Spinal cord (tissue), 10 donors: ENCODE data around the gene TMEM223. TPM values are rescaled to one million over a fixed set of nuclear protein-coding genes. Genes with fewer than 3 reads are reported as not detected.
"Not testable (repeated sequence)": the region's sequence is repeated elsewhere in the genome, so short reads cannot be mapped to it uniquely, and the experiment has no call there.

Experiments
- DNase-seq, 6 donors: peaks; one replicate each; pipeline versions ENCODE4 v3.0.0 to v3.0.0-alpha.2; 2013 to 2015; ENCODE audit warnings: low spot score in 6 of 6, low read depth in 4 of 6
- H3K27ac ChIP-seq: one replicate; pipeline ENCODE4 v1.5.1; 2013; ENCODE audit warnings: low read depth, low read length, control low read depth
- H3K27me3 ChIP-seq: one replicate; pipeline ENCODE4 v1.6.1; 2013; ENCODE audit warnings: low read length; ENCODE audit not compliant: control insufficient read depth, insufficient read depth
- H3K36me3 ChIP-seq: one replicate; pipeline ENCODE4 v1.6.1; 2013; ENCODE audit warnings: low read length; ENCODE audit not compliant: control insufficient read depth, insufficient read depth
- H3K4me1 ChIP-seq: one replicate; pipeline ENCODE4 v1.6.1; 2013; ENCODE audit warnings: low read length; ENCODE audit not compliant: control insufficient read depth, insufficient read depth
- H3K4me3 ChIP-seq: one replicate; pipeline ENCODE4 v1.5.1; 2013; ENCODE audit warnings: low read depth, low read length, control low read depth
- H3K9me3 ChIP-seq: one replicate; pipeline ENCODE4 v1.6.1; 2013; ENCODE audit warnings: low read length; ENCODE audit not compliant: control insufficient read depth, insufficient read depth
- WGBS: methylation state at CpG from one replicate; pipeline ENCODE4 v1.1.5; 2013; ENCODE audit warnings: missing lambda C conversion rate; ENCODE audit not compliant: insufficient coverage; 5-methylcytosine and 5-hydroxymethylcytosine counted together
- polyA plus RNA-seq, 2 donors: library from polyadenylated mRNA; unstranded; fragments of 120-200 nt; gene quantifications; one replicate each; pipeline ENCODE4 v1.2.1, GENCODE V29; 2013; ENCODE audit not compliant: insufficient read length in 2 of 2
- total RNA-seq, 2 donors: library from RNA; depleted of rRNA in 1 of 2; stranded (reverse); fragments of 120-200 nt in 1 of 2; fragments of >200 nt in 1 of 2; gene quantifications; one replicate each; pipeline versions ENCODE4 v1.2.3 to v1.2.4, GENCODE V29; 2013 to 2014
- donor health status: healthy.

The TMEM223 gene
- total and polyA plus RNA-seq, 4 donors, result 12.3 to 25.5 (median 23.6) TPM

DNA sequence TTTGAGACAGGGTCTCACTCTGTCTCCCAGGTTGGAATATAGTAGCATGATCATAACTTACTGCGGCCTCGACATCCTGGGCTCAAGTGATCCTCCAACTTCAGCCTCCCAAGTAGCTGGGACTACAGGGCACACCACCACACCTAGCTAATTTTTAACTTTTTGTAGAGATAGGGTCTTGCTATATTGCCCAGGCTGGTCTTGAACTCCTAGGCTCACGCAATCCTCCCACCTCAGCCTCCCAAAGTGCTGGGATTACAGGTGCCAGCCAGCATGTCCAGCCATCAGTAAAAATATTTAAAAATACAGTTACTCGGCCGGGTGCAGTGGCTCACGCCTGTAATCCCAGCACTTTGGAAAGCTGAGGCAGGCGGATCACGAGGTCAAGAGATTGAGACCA is 36.3 kb upstream of the TMEM223 start:
- 98% methylated on average over 5 of the region's 8 CpGs for WGBS
- not testable (repeated sequence) for DNase-seq, H3K4me3 ChIP-seq, H3K9me3 ChIP-seq, H3K27ac ChIP-seq, H3K27me3 ChIP-seq
- peaks cover 18% of the 10 kb centered on the region for H3K4me1 ChIP-seq
- peaks cover 58% of the 10 kb centered on the region for H3K36me3 ChIP-seq

DNA sequence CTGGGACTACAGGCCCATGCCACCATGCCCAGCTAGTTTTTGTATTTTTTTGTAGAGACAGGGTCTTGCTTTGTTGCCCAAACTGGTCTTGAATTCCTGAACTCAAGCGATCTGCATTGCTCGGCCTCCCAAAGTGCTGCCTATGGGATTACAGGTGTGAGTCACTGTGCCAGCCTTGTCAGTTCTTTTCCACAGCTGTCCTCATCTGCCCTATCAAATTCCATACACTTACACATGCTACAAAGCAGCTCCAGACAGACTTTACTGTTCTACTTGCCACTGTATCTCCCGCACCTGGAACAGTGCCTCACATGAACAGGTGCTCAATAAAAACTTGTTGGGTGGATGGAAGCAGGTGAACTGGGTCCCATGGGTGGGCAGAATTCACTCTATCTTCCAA is 31.9 kb upstream of the TMEM223 start:
- H3K9me3 ChIP-seq, result no peaks in the 10 kb centered on the region
- H3K4me3 ChIP-seq, result no peak overlapping the region
- peaks cover 82% of the 10 kb centered on the region for H3K36me3 ChIP-seq
- DNase-seq, result no peak
- H3K27me3 ChIP-seq, result no peaks in the 10 kb centered on the region
- H3K4me1 ChIP-seq, result no peaks in the 10 kb centered on the region
- H3K27ac ChIP-seq, result no peak overlapping the region
- 100% methylated on average over 3 of the region's 3 CpGs for WGBS

DNA sequence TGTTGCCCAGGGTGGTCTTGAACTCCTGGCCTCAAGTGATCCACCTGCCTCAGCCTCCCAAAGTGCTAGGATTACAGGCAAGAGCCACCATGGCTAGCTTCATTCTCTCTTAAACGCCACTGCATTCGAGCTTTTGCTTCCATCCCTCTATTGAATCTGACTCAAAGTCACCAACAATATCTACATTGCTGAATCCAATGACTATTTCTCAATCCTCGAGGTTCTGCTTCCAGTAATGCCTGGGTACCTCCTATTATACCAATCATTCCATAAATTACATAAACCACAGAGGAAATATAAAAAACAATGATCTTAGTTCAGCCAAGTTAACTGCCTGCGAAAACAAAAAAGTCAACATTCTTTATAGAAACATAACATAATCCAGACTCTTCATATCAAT is 25.3 kb upstream of the TMEM223 start:
- no peaks in the 10 kb centered on the region for H3K4me1 ChIP-seq
- peaks cover 63% of the 10 kb centered on the region for H3K36me3 ChIP-seq
- no peak overlapping the region for H3K4me3 ChIP-seq
- no peak overlapping the region for H3K27ac ChIP-seq
- 96% methylated on average over 2 of the region's 4 CpGs for WGBS
- H3K9me3 ChIP-seq, result no peaks in the 10 kb centered on the region
- DNase-seq, result no peak
- no peaks in the 10 kb centered on the region for H3K27me3 ChIP-seq

- Histone ChIP-seq H3K27ac (no peak overlapping the region), H3K4me1 (no peaks in the 10 kb centered on the region), H3K27me3 (no peaks in the 10 kb centered on the region), H3K36me3 (peaks cover 57% of the 10 kb centered on the region), H3K4me3 (no peak overlapping the region), H3K9me3 (no peaks in the 10 kb centered on the region)
- WGBS, result 90% methylated on average over 4 of the region's 8 CpGs
- DNase-seq, result no peak
Measured at GRCh38 chr11:62816557-62816956, 24.8 kb upstream of the TMEM223 start.

- 78% methylated on average over 2 of the region's 2 CpGs for WGBS
- Histone ChIP-seq H3K27ac (no peak overlapping the region), H3K36me3 (peaks cover 33% of the 10 kb centered on the region), H3K4me1 (no peaks in the 10 kb centered on the region), H3K27me3 (no peaks in the 10 kb centered on the region), H3K4me3 (no peak overlapping the region), H3K9me3 (no peaks in the 10 kb centered on the region)
- DNase-seq, result no peak
Measured at GRCh38 chr11:62811659-62812058, 19.9 kb upstream of the TMEM223 start.

DNA sequence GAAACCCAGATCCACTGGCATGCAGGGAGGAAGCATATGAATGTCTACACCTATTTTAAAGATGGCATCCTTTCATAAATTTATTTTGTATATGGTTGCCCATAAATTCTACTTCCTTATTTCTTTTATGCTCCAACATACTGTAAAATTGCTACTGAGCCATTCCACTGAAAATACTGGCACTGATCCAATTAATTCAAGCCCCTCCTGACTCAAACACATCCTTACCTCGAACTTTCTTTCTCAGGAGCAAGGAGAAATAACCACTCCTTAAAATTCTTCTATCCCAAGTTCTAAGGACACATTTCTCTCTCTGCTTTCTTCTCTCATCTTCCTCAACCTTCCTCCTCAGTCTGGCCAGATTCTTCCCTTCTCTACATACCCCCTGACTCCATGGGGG is 18.9 kb upstream of the TMEM223 start:
- peaks cover 31% of the 10 kb centered on the region for H3K36me3 ChIP-seq
- no peak for DNase-seq
- H3K4me3 ChIP-seq, result no peak overlapping the region
- H3K27me3 ChIP-seq, result no peaks in the 10 kb centered on the region
- peaks cover 4% of the 10 kb centered on the region for H3K4me1 ChIP-seq
- 76% methylated on average over 1 of the region's 1 CpG for WGBS
- no peak overlapping the region for H3K27ac ChIP-seq
- no peaks in the 10 kb centered on the region for H3K9me3 ChIP-seq

DNA sequence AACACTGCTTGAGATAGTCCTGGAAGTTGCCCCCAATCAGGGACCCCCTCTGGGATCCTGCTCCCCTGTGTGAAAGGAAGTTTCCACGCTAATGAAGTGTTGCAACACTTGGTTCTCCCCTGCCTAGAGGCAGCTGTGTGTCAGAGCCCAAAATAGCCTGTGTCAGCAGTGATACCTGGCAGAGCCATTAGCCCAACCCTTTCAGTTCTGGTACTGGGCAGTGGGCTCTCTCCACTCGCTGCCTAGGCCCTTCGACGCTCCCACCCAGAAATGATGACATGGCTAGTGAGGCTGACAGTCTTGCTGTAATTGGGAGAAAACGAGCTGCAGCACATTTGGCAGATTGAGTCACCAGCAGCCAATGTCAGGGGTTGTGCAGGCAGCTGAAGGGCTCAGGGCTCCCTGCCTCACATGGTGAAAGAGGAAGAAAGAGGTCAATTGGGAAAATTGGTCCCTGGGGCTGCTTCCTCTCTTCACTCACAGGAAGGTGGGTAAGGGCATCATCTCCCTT is 14.9 kb upstream of the TMEM223 start:
- Histone ChIP-seq H3K4me1 (peaks cover 7% of the 10 kb centered on the region), H3K9me3 (no peaks in the 10 kb centered on the region), H3K27me3 (no peaks in the 10 kb centered on the region), H3K36me3 (peaks cover 29% of the 10 kb centered on the region), H3K4me3 (no peak overlapping the region), H3K27ac (no peak overlapping the region)
- DNase-seq, result no peak
- WGBS, result 63% methylated on average over 5 of the region's 5 CpGs

DNA sequence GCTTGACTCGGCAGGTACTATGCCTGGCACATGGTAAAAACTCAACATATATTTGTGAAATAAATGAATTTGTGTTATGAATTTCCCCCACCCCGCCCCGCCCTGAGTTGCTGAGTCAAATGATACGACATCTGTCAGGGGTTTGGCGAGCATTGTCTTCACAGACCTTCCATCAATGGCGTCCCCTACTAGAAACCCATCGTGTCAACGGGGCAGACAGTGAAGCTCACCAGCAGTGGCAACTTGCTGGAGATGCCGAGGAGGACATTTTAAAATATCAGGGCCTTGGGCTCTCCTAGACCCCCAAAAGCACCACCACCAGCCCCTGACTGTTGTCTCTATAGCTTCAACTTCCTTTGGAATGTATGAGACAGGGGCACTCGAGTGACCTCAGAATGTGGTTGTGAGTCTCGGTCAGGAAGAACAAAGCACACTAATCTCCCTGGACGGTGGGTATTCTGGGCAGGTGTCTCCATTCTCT is 14.2 kb upstream of the TMEM223 start:
- peak in 1 of 6 donors; percentile 61 for DNase-seq
- H3K9me3 ChIP-seq, result no peaks in the 10 kb centered on the region
- peaks cover 7% of the 10 kb centered on the region for H3K4me1 ChIP-seq
- peak overlapping the region; percentile 90 for H3K4me3 ChIP-seq
- 23% methylated on average over 6 of the region's 12 CpGs for WGBS
- peaks cover 36% of the 10 kb centered on the region for H3K36me3 ChIP-seq
- H3K27ac ChIP-seq, result peak overlapping the region; percentile 79
- no peaks in the 10 kb centered on the region for H3K27me3 ChIP-seq

DNA sequence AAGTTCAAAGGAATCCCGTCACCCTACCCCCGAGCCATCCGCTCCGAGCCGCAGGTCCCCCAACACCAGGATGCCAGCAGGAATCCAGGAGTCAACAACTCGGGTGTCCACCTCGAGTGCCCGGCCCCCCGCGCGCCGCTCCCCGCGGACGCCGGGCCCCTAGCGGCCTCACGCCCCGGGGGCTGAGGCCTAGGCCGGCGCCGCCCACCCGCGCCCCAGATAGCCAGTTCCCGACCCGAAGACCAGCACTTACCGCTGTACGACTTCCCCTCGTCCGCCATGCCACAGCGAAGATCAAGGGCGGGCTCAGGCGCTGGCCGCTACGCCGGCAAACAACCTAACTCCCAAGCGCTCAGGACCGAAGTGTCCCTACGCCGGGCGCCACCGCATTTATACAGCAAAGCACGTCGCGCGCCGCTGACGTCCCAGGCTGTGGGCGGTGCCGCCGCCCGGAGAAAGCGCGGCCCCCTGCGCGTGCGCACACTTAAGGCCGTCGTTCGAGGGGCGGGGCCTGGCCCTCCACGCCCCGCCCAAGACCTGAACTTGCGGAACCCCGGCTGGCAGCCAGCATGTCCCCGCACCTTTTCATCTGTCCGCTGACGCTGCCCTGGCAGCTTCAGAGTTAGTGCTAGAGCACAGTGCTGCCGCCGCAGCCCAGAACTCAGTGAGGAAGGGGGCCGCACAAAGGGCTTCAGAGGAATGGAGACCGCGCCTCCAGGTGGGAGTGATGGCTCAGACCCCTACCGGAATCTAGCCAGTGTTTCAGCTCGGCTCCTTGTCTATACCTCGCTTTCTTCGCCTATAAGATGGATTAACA is 13.5 kb upstream of the TMEM223 start, which contains the start of gene NXF1:
Gene NXF1, minus strand, starts transcription at position 365 of the 817 bp plus-strand sequence. Its CDS starts 84 bp downstream, at position 281.
- under 1% methylated on average over 76 of the region's 77 CpGs for WGBS

More for the DNA sequence above, 13.5 kb upstream of the TMEM223 start, which contains the start of gene NXF1:
- Histone ChIP-seq H3K4me1 (peaks cover 7% of the 10 kb centered on the region), H3K27me3 (no peaks in the 10 kb centered on the region), H3K27ac (peak within 1 kb of the TSS; percentile 87), H3K4me3 (peak within 1 kb of the TSS; percentile 90), H3K36me3 (peaks cover 43% of the 10 kb centered on the region), H3K9me3 (no peaks in the 10 kb centered on the region)
- DNase-seq, result peak; percentile 86 to 98 (median 92)
